ENCODE data around the gene NBEA. TPM values are rescaled to one million over a fixed set of nuclear protein-coding genes. Genes with fewer than 3 reads are reported as not detected.

NBEA gene
- total and polyA plus RNA-seq, 5 experiments from 2014 or later: 1.1 to 8.0 (median 1.7) TPM

GRCh38 chr13:35163674-35164073 is 221.6 kb downstream of the NBEA start:
- H3K9me3 Mint-ChIP-seq: no peaks in the 10 kb centered on the region
- DNase-seq: no peak
- no peak overlapping the region for H3K4me3 Mint-ChIP-seq
- no peak overlapping the region for H3K27ac Mint-ChIP-seq
- ATAC-seq: no peak
- H3K4me1 Mint-ChIP-seq: peaks cover 4 to 7% (median 6%) of the 10 kb centered on the region in 4 donors
- POLR2A ChIA-PET: no interaction called here
- H3K27me3 Mint-ChIP-seq: no peaks in the 10 kb centered on the region
- peaks cover 0 to 4% (median 2%) of the 10 kb centered on the region in 3 donors for H3K36me3 Mint-ChIP-seq

GRCh38 chr13:35164324-35164932 is 222.4 kb downstream of the NBEA start:
- peaks cover 4 to 7% (median 6%) of the 10 kb centered on the region in 4 donors for H3K4me1 Mint-ChIP-seq

GRCh38 chr13:35165205-35165604 is 223.1 kb downstream of the NBEA start:
- no peak overlapping the region for H3K4me3 Mint-ChIP-seq
- no peaks in the 10 kb centered on the region for H3K27me3 Mint-ChIP-seq
- H3K9me3 Mint-ChIP-seq: no peaks in the 10 kb centered on the region
- DNase-seq (no peak), ATAC-seq (no peak)
- POLR2A ChIA-PET: no interaction called here
- H3K27ac Mint-ChIP-seq: peak overlapping the region in 2 of 10 donors; percentile 24 to 43
- H3K4me1 Mint-ChIP-seq: peaks cover 4 to 7% (median 6%) of the 10 kb centered on the region in 4 donors
- H3K36me3 Mint-ChIP-seq: peaks cover 0 to under 1% (median 0%) of the 10 kb centered on the region in 3 donors

More at GRCh38 chr13:35164324-35164932, 222.4 kb downstream of the NBEA start:
- no peaks in the 10 kb centered on the region for H3K27me3 Mint-ChIP-seq
- ATAC-seq: peak; percentile 54 to 57
- peak in 3 of 10 donors; percentile 35 to 49 (median 48) for DNase-seq
- peaks cover 0 to 2% (median 0%) of the 10 kb centered on the region in 3 donors for H3K36me3 Mint-ChIP-seq
- no peaks in the 10 kb centered on the region for H3K9me3 Mint-ChIP-seq
- no peak overlapping the region for H3K4me3 Mint-ChIP-seq
- POLR2A ChIA-PET: no interaction called here
- H3K27ac Mint-ChIP-seq: no peak overlapping the region

- H3K27me3 Mint-ChIP-seq: no peaks in the 10 kb centered on the region
- ATAC-seq: no peak
- POLR2A ChIA-PET: no interaction called here
- H3K4me1 Mint-ChIP-seq: no peaks in the 10 kb centered on the region
- H3K9me3 Mint-ChIP-seq: no peaks in the 10 kb centered on the region
- DNase-seq: no peak
- no peak overlapping the region for H3K27ac Mint-ChIP-seq
- H3K4me3 Mint-ChIP-seq: no peak overlapping the region
- peaks cover 0 to 14% (median 4%) of the 10 kb centered on the region in 3 donors for H3K36me3 Mint-ChIP-seq
Observed at GRCh38 chr13:35179494-35179893, 237.4 kb downstream of the NBEA start.

- ATAC-seq: no peak
- H3K9me3 Mint-ChIP-seq: no peaks in the 10 kb centered on the region
- POLR2A ChIA-PET: no interaction called here
Observed at GRCh38 chr13:35179920-35180663, 238.0 kb downstream of the NBEA start.

GRCh38 chr13:35190241-35190640 is 248.2 kb downstream of the NBEA start:
- H3K27me3 Mint-ChIP-seq: no peaks in the 10 kb centered on the region
- no peak overlapping the region for H3K27ac Mint-ChIP-seq
- H3K4me1 Mint-ChIP-seq: no peaks in the 10 kb centered on the region
- DNase-seq: no peak
- H3K4me3 Mint-ChIP-seq: no peak overlapping the region
- H3K9me3 Mint-ChIP-seq: peaks cover 3 to 13% (median 8%) of the 10 kb centered on the region in 9 donors
- peaks cover 10 to 26% (median 20%) of the 10 kb centered on the region in 3 donors for H3K36me3 Mint-ChIP-seq
- POLR2A ChIA-PET: no interaction called here
- ATAC-seq: no peak

More at GRCh38 chr13:35179920-35180663, 238.0 kb downstream of the NBEA start:
- H3K4me1 Mint-ChIP-seq: no peaks in the 10 kb centered on the region
- H3K36me3 Mint-ChIP-seq: peaks cover 0 to 19% (median 10%) of the 10 kb centered on the region in 3 donors
- DNase-seq: no peak
- H3K27me3 Mint-ChIP-seq: no peaks in the 10 kb centered on the region
- H3K4me3 Mint-ChIP-seq: no peak overlapping the region
- H3K27ac Mint-ChIP-seq: no peak overlapping the region

GRCh38 chr13:35191883-35192282 is 249.8 kb downstream of the NBEA start:
- no peak overlapping the region for H3K4me3 Mint-ChIP-seq
- no peaks in the 10 kb centered on the region for H3K4me1 Mint-ChIP-seq
- H3K27me3 Mint-ChIP-seq: no peaks in the 10 kb centered on the region
- peaks cover 3 to 13% (median 8%) of the 10 kb centered on the region in 9 donors for H3K9me3 Mint-ChIP-seq
- peaks cover 10 to 30% (median 25%) of the 10 kb centered on the region in 3 donors for H3K36me3 Mint-ChIP-seq
- no peak overlapping the region for H3K27ac Mint-ChIP-seq
- no peak for DNase-seq
- POLR2A ChIA-PET: no interaction called here
- ATAC-seq: no peak

- H3K4me1 Mint-ChIP-seq: no peaks in the 10 kb centered on the region
- no peaks in the 10 kb centered on the region for H3K9me3 Mint-ChIP-seq
- no peak overlapping the region for H3K27ac Mint-ChIP-seq
- POLR2A ChIA-PET: no interaction called here
- H3K27me3 Mint-ChIP-seq: no peaks in the 10 kb centered on the region
- DNase-seq (no peak), ATAC-seq (no peak)
- H3K36me3 Mint-ChIP-seq: peaks cover 7 to 16% (median 13%) of the 10 kb centered on the region in 3 donors
- no peak overlapping the region for H3K4me3 Mint-ChIP-seq
Observed at GRCh38 chr13:35198613-35199200, 256.6 kb downstream of the NBEA start.

GRCh38 chr13:35208587-35208986 is 266.5 kb downstream of the NBEA start:
- Mint-ChIP-seq H3K36me3 (peaks cover 5 to 16% (median 7%) of the 10 kb centered on the region in 3 donors), H3K27ac (no peak overlapping the region), H3K27me3 (no peaks in the 10 kb centered on the region), H3K9me3 (peaks cover 0 to 2% (median 0%) of the 10 kb centered on the region in 9 donors), H3K4me1 (no peaks in the 10 kb centered on the region), H3K4me3 (no peak overlapping the region)
- ATAC-seq (no peak), DNase-seq (no peak)
- POLR2A ChIA-PET: no interaction called here

GRCh38 chr13:35210261-35210660 is 268.2 kb downstream of the NBEA start:
- H3K4me1 Mint-ChIP-seq: no peaks in the 10 kb centered on the region
- no peak overlapping the region for H3K27ac Mint-ChIP-seq

GRCh38 chr13:35211949-35212348 is 269.9 kb downstream of the NBEA start:
- POLR2A ChIA-PET: no interaction called here
- Mint-ChIP-seq H3K36me3 (peaks cover 13 to 27% (median 13%) of the 10 kb centered on the region in 3 donors), H3K9me3 (peaks cover 0 to 2% (median 0%) of the 10 kb centered on the region in 9 donors), H3K4me3 (no peak overlapping the region), H3K4me1 (no peaks in the 10 kb centered on the region), H3K27ac (no peak overlapping the region), H3K27me3 (no peaks in the 10 kb centered on the region)
- no peak for ATAC-seq
- no peak for DNase-seq

More at GRCh38 chr13:35210261-35210660, 268.2 kb downstream of the NBEA start:
- DNase-seq: no peak
- POLR2A ChIA-PET: no interaction called here
- peaks cover 0 to 2% (median 0%) of the 10 kb centered on the region in 9 donors for H3K9me3 Mint-ChIP-seq
- no peak overlapping the region for H3K4me3 Mint-ChIP-seq
- H3K36me3 Mint-ChIP-seq: peaks cover 13 to 22% (median 13%) of the 10 kb centered on the region in 3 donors
- H3K27me3 Mint-ChIP-seq: no peaks in the 10 kb centered on the region
- ATAC-seq: no peak

- ATAC-seq: no peak
- POLR2A ChIA-PET: no interaction called here
- H3K36me3 Mint-ChIP-seq: peaks cover 13 to 30% (median 15%) of the 10 kb centered on the region in 3 donors
Observed at GRCh38 chr13:35213911-35214310, 271.8 kb downstream of the NBEA start.

GRCh38 chr13:35216131-35216530 is 274.1 kb downstream of the NBEA start:
- Mint-ChIP-seq H3K4me3 (no peak overlapping the region), H3K9me3 (peaks cover 0 to 9% (median 0%) of the 10 kb centered on the region in 9 donors), H3K27ac (no peak overlapping the region), H3K4me1 (no peaks in the 10 kb centered on the region), H3K27me3 (no peaks in the 10 kb centered on the region), H3K36me3 (peaks cover 25 to 49% (median 31%) of the 10 kb centered on the region in 3 donors)
- DNase-seq (no peak), ATAC-seq (no peak)
- POLR2A ChIA-PET: no interaction called here

More at GRCh38 chr13:35213911-35214310, 271.8 kb downstream of the NBEA start:
- Mint-ChIP-seq H3K9me3 (peaks cover 0 to 2% (median 0%) of the 10 kb centered on the region in 9 donors), H3K27ac (no peak overlapping the region), H3K27me3 (no peaks in the 10 kb centered on the region), H3K4me1 (no peaks in the 10 kb centered on the region), H3K4me3 (no peak overlapping the region)
- no peak for DNase-seq
